Cardiac muscle cell (in vitro differentiated cells and primary cell): ENCODE results near the gene CLCA4. TPM values are rescaled to one million over a fixed set of nuclear protein-coding genes. Genes with fewer than 3 reads are reported as not detected.
A peak's percentile ranks its signal among the peaks of the same experiment; 100 is the strongest.

Experiments used
- DNase-seq, 2 donors: peaks; one replicate each; pipeline versions ENCODE4 v3.0.0 to v3.0.0-alpha.2; 2010 to 2017; ENCODE audit warnings: low read depth in 1 of 2, low spot score in 1 of 2
- H3K27ac ChIP-seq: fragments of 200-600 bp; sonication (generic); 2 replicates; pipeline ENCODE4 v1.5.1; 2016
- H3K27me3 ChIP-seq: fragments of 200-600 bp; sonication (generic); 2 replicates; pipeline ENCODE4 v1.6.0; 2016; ENCODE audit warnings: control low read depth
- H3K36me3 ChIP-seq: fragments of 200-600 bp; sonication (generic); 2 replicates; pipeline ENCODE4 v1.5.1; 2016; ENCODE audit warnings: control low read depth
- H3K4me1 ChIP-seq: fragments of 200-600 bp; sonication (generic); 2 replicates; pipeline ENCODE4 v1.8.1; 2017; ENCODE audit warnings: low read depth, mild to moderate bottlenecking, mixed run types
- H3K4me3 ChIP-seq: fragments of 200-600 bp; sonication (generic); 2 replicates; pipeline ENCODE4 v1.5.1; 2016; ENCODE audit warnings: mild to moderate bottlenecking
- H3K9me3 ChIP-seq: fragments of 200-600 bp; sonication (generic); 2 replicates; pipeline ENCODE4 v1.5.1; 2017; ENCODE audit warnings: low read depth, mild to moderate bottlenecking, control low read depth
- CTCF ChIP-seq: IDR thresholded peaks from 2 replicates; pipeline ENCODE4 v1.5.1; 2012; ENCODE audit warnings: low read depth, mild to moderate bottlenecking, low read length
- polyA plus RNA-seq: library from polyadenylated mRNA; unstranded; fragments of >200 nt; fragmentation: Nextera tagmentation; extraction: Ambion mirVana; gene quantifications from 2 replicates; pipeline ENCODE4 v1.2.1, GENCODE V29; 2016
- total RNA-seq: library from RNA; depleted of rRNA; stranded (reverse); fragments of >200 nt; gene quantifications from 2 replicates; pipeline ENCODE4 v1.2.3, GENCODE V29; 2016

CLCA4 gene
- total and polyA plus RNA-seq, 2 experiments from 2014 or later = not detected

DNA sequence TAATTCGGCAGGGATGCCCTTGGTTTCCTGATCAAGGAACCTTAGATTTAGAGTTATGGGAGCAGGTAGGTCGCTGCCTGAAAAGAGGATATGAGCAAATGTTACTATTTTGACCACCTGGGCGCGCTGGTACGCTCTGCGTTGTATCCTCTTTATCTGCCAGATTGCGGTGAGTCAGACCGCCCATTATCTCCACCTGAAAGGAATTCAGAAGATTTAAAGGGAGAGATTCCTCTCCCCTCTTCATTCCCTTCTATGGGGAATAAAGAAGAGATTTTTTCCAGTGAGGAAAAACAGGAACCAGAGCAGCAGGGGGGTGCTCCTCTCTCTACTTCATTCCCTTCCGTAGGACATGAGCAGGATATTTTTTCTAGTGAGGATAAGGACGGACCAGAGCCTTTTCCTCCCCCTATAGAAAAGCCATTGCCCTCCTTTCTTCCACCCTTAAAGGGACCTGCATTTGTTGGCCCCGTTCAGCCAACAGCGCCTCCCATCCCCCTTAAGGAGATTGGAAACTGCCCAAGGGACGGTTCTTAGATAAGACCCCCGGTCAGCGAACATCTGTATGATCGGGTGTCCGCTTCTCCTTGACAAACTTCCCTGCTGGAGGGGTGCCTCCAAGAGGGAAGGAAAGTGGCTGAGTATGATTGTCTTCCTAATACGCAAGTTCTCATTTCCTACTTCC, 44.0 kb upstream of the CLCA4 start:
- Histone ChIP-seq H3K27me3 (no peaks in the 10 kb centered on the region), H3K27ac (peak overlapping the region; percentile 67), H3K4me1 (peaks cover 18% of the 10 kb centered on the region), H3K36me3 (no peaks in the 10 kb centered on the region), H3K9me3 (no peaks in the 10 kb centered on the region), H3K4me3 (no peak overlapping the region)
- peak in 1 of 2 donors; percentile 47 for DNase-seq
- TF ChIP-seq CTCF = no peak

GRCh38 chr1:86503406-86504136, 43.3 kb upstream of the CLCA4 start:
- no peaks in the 10 kb centered on the region for H3K36me3 ChIP-seq
- no peaks in the 10 kb centered on the region for H3K27me3 ChIP-seq
- no peak overlapping the region for H3K4me3 ChIP-seq
- no peak for TF ChIP-seq CTCF
- peak overlapping the region; percentile 67 for H3K27ac ChIP-seq
- no peaks in the 10 kb centered on the region for H3K9me3 ChIP-seq
- peaks cover 18% of the 10 kb centered on the region for H3K4me1 ChIP-seq
- DNase-seq = peak in 1 of 2 donors; percentile 67

DNA sequence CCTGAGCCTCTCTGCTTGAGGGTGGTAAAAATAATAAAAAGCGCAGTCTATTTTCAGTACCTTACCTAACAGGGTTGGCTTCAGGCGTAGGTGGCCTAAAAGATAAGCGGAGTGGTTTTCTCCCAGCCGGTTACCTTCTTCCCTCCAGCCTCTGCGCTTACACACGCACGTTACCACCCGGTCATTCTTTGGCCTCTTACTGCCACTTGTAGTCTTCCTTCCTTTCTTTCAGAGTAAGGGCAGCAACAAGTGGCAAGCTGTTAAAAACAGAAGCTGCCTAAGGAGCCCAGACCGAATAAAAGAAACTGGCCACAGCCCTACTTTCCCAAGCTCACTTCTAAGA, 42.8 kb upstream of the CLCA4 start:
- TF ChIP-seq CTCF = no peak
- Histone ChIP-seq H3K4me1 (peaks cover 18% of the 10 kb centered on the region), H3K27me3 (no peaks in the 10 kb centered on the region), H3K36me3 (no peaks in the 10 kb centered on the region), H3K4me3 (no peak overlapping the region), H3K9me3 (no peaks in the 10 kb centered on the region), H3K27ac (peak overlapping the region; percentile 67)
- peak in 1 of 2 donors; percentile 63 for DNase-seq

- no peak for TF ChIP-seq CTCF
- H3K9me3 ChIP-seq = no peaks in the 10 kb centered on the region
- H3K4me3 ChIP-seq = no peak overlapping the region
Measured at GRCh38 chr1:86504895-86505563, 41.8 kb upstream of the CLCA4 start.

DNA sequence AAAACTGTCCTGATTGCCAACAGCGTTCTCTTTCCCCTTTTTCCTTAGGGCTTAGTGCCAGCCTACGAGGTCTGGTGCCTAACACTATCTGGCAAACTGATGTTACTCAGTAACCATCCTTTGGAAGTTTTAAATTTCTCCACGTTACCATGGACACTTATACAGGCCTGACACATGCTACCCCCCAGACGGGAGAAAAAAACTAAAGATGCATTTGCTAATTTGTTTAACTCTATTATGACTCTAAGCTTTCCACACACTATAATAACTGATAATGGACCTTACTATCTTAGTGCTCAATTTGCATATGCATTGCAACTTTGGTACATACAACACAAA, 41.3 kb upstream of the CLCA4 start:
- peaks cover 18% of the 10 kb centered on the region for H3K4me1 ChIP-seq

More at GRCh38 chr1:86504895-86505563, 41.8 kb upstream of the CLCA4 start:
- peak in 1 of 2 donors; percentile 85 for DNase-seq
- no peaks in the 10 kb centered on the region for H3K36me3 ChIP-seq
- peaks cover 18% of the 10 kb centered on the region for H3K4me1 ChIP-seq
- H3K27ac ChIP-seq = peak overlapping the region; percentile 67
- no peaks in the 10 kb centered on the region for H3K27me3 ChIP-seq

More for the DNA sequence above, 41.3 kb upstream of the CLCA4 start:
- TF ChIP-seq CTCF = no peak
- no peaks in the 10 kb centered on the region for H3K9me3 ChIP-seq
- no peak for DNase-seq
- no peaks in the 10 kb centered on the region for H3K36me3 ChIP-seq
- H3K27me3 ChIP-seq = no peaks in the 10 kb centered on the region
- no peak overlapping the region for H3K4me3 ChIP-seq
- H3K27ac ChIP-seq = no peak overlapping the region
